ENCODE data around the gene NBEAL1. TPM values are rescaled to one million over a fixed set of nuclear protein-coding genes. Genes with fewer than 3 reads are reported as not detected.

The NBEAL1 gene
- total and polyA plus RNA-seq, 12 donors, result 2.5 to 24.5 (median 17.9) TPM

GRCh38 chr2:203237346-203238238 is 222.9 kb downstream of the NBEAL1 start:
- no peak for ATAC-seq
- peak overlapping the region in 4 of 10 donors; percentile 91 to 97 (median 96) for H3K27ac ChIP-seq
- no peak for DNase-seq
- peak overlapping the region in 9 of 10 donors; percentile 51 to 95 (median 77) for H3K4me3 ChIP-seq
- peaks cover 0 to 17% (median 0%) of the 10 kb centered on the region in 9 donors for H3K36me3 ChIP-seq
- H3K9me3 ChIP-seq, result no peaks in the 10 kb centered on the region
- no peaks in the 10 kb centered on the region for H3K27me3 ChIP-seq
- TF ChIP-seq CTCF (IDR thresholded peaks at IDR 0.05), result no peak
- H3K4me1 ChIP-seq, result peaks cover 0 to 27% (median 16%) of the 10 kb centered on the region in 9 donors
- 93 to 95% methylated on average over 16 of the region's 16 CpGs for WGBS, 2 donors
- intact Hi-C loops (cut with DNase I), result loop anchor here in 4 of 10 donors (2.0 to 10.0 kb wide), 4 partner anchors 90 to 577 kb away; partner anchors contain the start of genes ABI2 (in 1 of the 4) and WDR12 (in 1 of the 4)

- intact Hi-C loops (cut with DNase I), result loop anchor here in 4 of 10 donors (2.0 to 10.0 kb wide), 4 partner anchors 89 to 577 kb away; partner anchors contain the start of genes ABI2 (in 1 of the 4) and WDR12 (in 1 of the 4)
- TF ChIP-seq CTCF (IDR thresholded peaks at IDR 0.05), result no peak
These were observed 223.6 kb downstream of the NBEAL1 start for GRCh38 chr2:203238292-203238703.

GRCh38 chr2:203238704-203239526 is 224.2 kb downstream of the NBEAL1 start, which contains the start of gene CYP20A1:
Gene CYP20A1 (plus strand): TSS chr2:203239018. CDS start chr2:203239063, 45 bp downstream.
- peak in 7 of 9 donors; percentile 24 to 63 (median 48) for TF ChIP-seq CTCF (IDR thresholded peaks at IDR 0.05)
- DNase-seq (peak; percentile 96 to 97), ATAC-seq (peak; percentile 97 to 99 (median 98))
- Histone ChIP-seq H3K27me3 (no peaks in the 10 kb centered on the region), H3K4me1 (peaks cover 0 to 27% (median 16%) of the 10 kb centered on the region in 9 donors), H3K36me3 (peaks cover 0 to 30% (median 0%) of the 10 kb centered on the region in 9 donors), H3K27ac (peak within 1 kb of the TSS; percentile 67 to 98 (median 96)), H3K4me3 (peak within 1 kb of the TSS; percentile 51 to 95 (median 77)), H3K9me3 (no peaks in the 10 kb centered on the region)
- 0% methylated on average over 80 of the region's 80 CpGs for WGBS, 2 donors
- intact Hi-C loops (cut with DNase I), result loop anchor here in 4 of 10 donors (2.0 to 10.0 kb wide), 4 partner anchors 88 to 576 kb away; partner anchors contain the start of genes ABI2 (in 1 of the 4) and WDR12 (in 1 of the 4)

More at GRCh38 chr2:203238292-203238703, 223.6 kb downstream of the NBEAL1 start:
- ATAC-seq, result peak in 1 of 8 donors; percentile 0
- Histone ChIP-seq H3K4me3 (peak overlapping the region; percentile 51 to 95 (median 77)), H3K9me3 (no peaks in the 10 kb centered on the region), H3K27me3 (no peaks in the 10 kb centered on the region), H3K27ac (peak overlapping the region; percentile 67 to 98 (median 96)), H3K36me3 (peaks cover 0 to 24% (median 0%) of the 10 kb centered on the region in 9 donors), H3K4me1 (peaks cover 0 to 27% (median 16%) of the 10 kb centered on the region in 9 donors)
- DNase-seq, result no peak
- WGBS, 2 donors, result 21 to 24% methylated on average over 22 of the region's 22 CpGs

All from heart right ventricle (tissue), 16 donors.